Osteoblast (primary cell): ENCODE data around the gene NCEH1. TPM values are rescaled to one million over a fixed set of nuclear protein-coding genes. Genes with fewer than 3 reads are reported as not detected.
A peak's percentile ranks its signal among the peaks of the same experiment; 100 is the strongest.
"Not testable (repeated sequence)": the region's sequence is repeated elsewhere in the genome, so short reads cannot be mapped to it uniquely, and the experiment has no call there.

Experiments used
- DNase-seq: peaks from one replicate; pipeline ENCODE4 v3.0.0; 2011; ENCODE audit warnings: low spot score, mixed read lengths; ENCODE audit not compliant: insufficient read length; ENCODE audit errors: missing footprints
- H2AFZ ChIP-seq: 2 replicates; pipeline ENCODE4 v1.6.0; 2011; ENCODE audit warnings: mild to moderate bottlenecking, low read length
- H3K27ac ChIP-seq: 2 replicates; pipeline ENCODE4 v1.5.1; 2011; ENCODE audit warnings: mild to moderate bottlenecking, low read depth, low read length, moderate library complexity
- H3K27me3 ChIP-seq: 2 replicates; pipeline ENCODE4 v1.6.0; 2012; ENCODE audit warnings: mild to moderate bottlenecking, control low read depth, inconsistent platforms, low read length, moderate library complexity; ENCODE audit not compliant: insufficient read depth
- H3K36me3 ChIP-seq: 2 replicates; pipeline ENCODE4 v1.5.1; 2011; ENCODE audit warnings: mild to moderate bottlenecking, low read length, control low read depth, moderate library complexity; ENCODE audit not compliant: insufficient read depth
- H3K4me1 ChIP-seq: 2 replicates; pipeline ENCODE4 v1.5.1; 2011; ENCODE audit warnings: mild to moderate bottlenecking, low read length, control low read depth, moderate library complexity; ENCODE audit not compliant: insufficient read depth
- H3K4me2 ChIP-seq: 2 replicates; pipeline ENCODE4 v1.6.0; 2011; ENCODE audit warnings: mild to moderate bottlenecking, low read length; ENCODE audit not compliant: insufficient read depth
- H3K4me3 ChIP-seq: fragments of 200-600 bp; sonication (generic); 3 replicates; pipeline ENCODE4 v1.5.1; 2012; ENCODE audit warnings: mild to moderate bottlenecking, low read length, inconsistent platforms; ENCODE audit not compliant: insufficient read depth
- H3K79me2 ChIP-seq: 2 replicates; pipeline ENCODE4 v1.6.0; 2012; ENCODE audit warnings: mild to moderate bottlenecking, low read length, control low read depth, inconsistent platforms; ENCODE audit not compliant: insufficient read depth
- H3K9me3 ChIP-seq: 2 replicates; pipeline ENCODE4 v1.5.1; 2011; ENCODE audit warnings: low read depth, low read length, control low read depth
- H4K20me1 ChIP-seq: 2 replicates; pipeline ENCODE4 v1.6.0; 2012; ENCODE audit warnings: mild to moderate bottlenecking, low read length, control low read depth; ENCODE audit not compliant: insufficient read depth
- CTCF ChIP-seq: IDR thresholded peaks from 2 replicates; pipeline ENCODE4 v1.5.1; 2011; ENCODE audit warnings: mild to moderate bottlenecking, low read depth, low read length, moderate library complexity; ENCODE audit errors: extremely low read depth
- total RNA-seq: library from RNA; depleted of rRNA; stranded (reverse); fragments of >200 nt; gene quantifications from 2 replicates; pipeline ENCODE4 v1.2.3, GENCODE V29; 2012

NCEH1 gene
- 9.7 and 10.9 TPM in 2 replicates for total RNA-seq

GRCh38 chr3:172710664-172711453 is at the start of gene NCEH1:
Gene NCEH1 (minus strand): TSS chr3:172711067. CDS start chr3:172710984, 83 bp downstream.
- peak within 1 kb of the TSS; percentile 80 for H2AFZ ChIP-seq
- peak within 1 kb of the TSS; percentile 83 for H3K4me2 ChIP-seq
- H3K27ac ChIP-seq = peak within 1 kb of the TSS; percentile 97
- no peaks in the 10 kb centered on the region for H3K27me3 ChIP-seq
- peaks cover 5% of the 10 kb centered on the region for H4K20me1 ChIP-seq
- H3K9me3 ChIP-seq = no peaks in the 10 kb centered on the region
- peak; percentile 93 for DNase-seq
- peak within 1 kb of the TSS; percentile 86 for H3K4me3 ChIP-seq
- peaks cover 31% of the 10 kb centered on the region for H3K4me1 ChIP-seq
- peaks cover 43% of the 10 kb centered on the region for H3K79me2 ChIP-seq
- peak; percentile 94 for TF ChIP-seq CTCF
- no peaks in the 10 kb centered on the region for H3K36me3 ChIP-seq

- not testable (repeated sequence) for H3K27ac ChIP-seq, H3K9me3 ChIP-seq, H3K4me3 ChIP-seq, H3K27me3 ChIP-seq, H3K4me1 ChIP-seq, H4K20me1 ChIP-seq, H2AFZ ChIP-seq, H3K4me2 ChIP-seq, DNase-seq
- peaks cover 67% of the 10 kb centered on the region for H3K36me3 ChIP-seq
- H3K79me2 ChIP-seq = peaks cover 25% of the 10 kb centered on the region
These were observed 49.5 kb upstream of the NCEH1 start for GRCh38 chr3:172760416-172760815.

- no peaks in the 10 kb centered on the region for H3K27me3 ChIP-seq
- no peak for TF ChIP-seq CTCF
- no peak overlapping the region for H2AFZ ChIP-seq
- DNase-seq = no peak
- peaks cover 30% of the 10 kb centered on the region for H3K36me3 ChIP-seq
- no peak overlapping the region for H3K4me2 ChIP-seq
- no peak overlapping the region for H3K27ac ChIP-seq
- peaks cover 67% of the 10 kb centered on the region for H3K79me2 ChIP-seq
- H3K4me1 ChIP-seq = peaks cover 36% of the 10 kb centered on the region
- no peak overlapping the region for H3K4me3 ChIP-seq
- no peaks in the 10 kb centered on the region for H4K20me1 ChIP-seq
- no peaks in the 10 kb centered on the region for H3K9me3 ChIP-seq
These were observed 42.3 kb upstream of the NCEH1 start for GRCh38 chr3:172753125-172753524.

GRCh38 chr3:172752651-172753050 is 41.8 kb upstream of the NCEH1 start:
- H3K27me3 ChIP-seq = no peaks in the 10 kb centered on the region
- peaks cover 27% of the 10 kb centered on the region for H3K36me3 ChIP-seq
- no peak for TF ChIP-seq CTCF
- H4K20me1 ChIP-seq = no peaks in the 10 kb centered on the region
- H3K79me2 ChIP-seq = peaks cover 63% of the 10 kb centered on the region
- H3K4me1 ChIP-seq = peaks cover 36% of the 10 kb centered on the region
- no peak overlapping the region for H2AFZ ChIP-seq
- no peaks in the 10 kb centered on the region for H3K9me3 ChIP-seq
- no peak for DNase-seq
- peak overlapping the region; percentile 94 for H3K4me2 ChIP-seq
- H3K4me3 ChIP-seq = no peak overlapping the region
- H3K27ac ChIP-seq = no peak overlapping the region
